Activated CD4-positive, CD25-positive, alpha-beta regulatory T cell treated with anti-CD3 and anti-CD28 coated beads, Interleukin-2, amount 50 U/mL, for 72 hours (primary cell): ENCODE results near the gene SH3PXD2A.
"Not testable (repeated sequence)": the region's sequence is repeated elsewhere in the genome, so short reads cannot be mapped to it uniquely, and the experiment has no call there.

Source experiments
- DNase-seq: peaks from one replicate; pipeline ENCODE4 v3.0.0; 2021

SH3PXD2A gene

DNA sequence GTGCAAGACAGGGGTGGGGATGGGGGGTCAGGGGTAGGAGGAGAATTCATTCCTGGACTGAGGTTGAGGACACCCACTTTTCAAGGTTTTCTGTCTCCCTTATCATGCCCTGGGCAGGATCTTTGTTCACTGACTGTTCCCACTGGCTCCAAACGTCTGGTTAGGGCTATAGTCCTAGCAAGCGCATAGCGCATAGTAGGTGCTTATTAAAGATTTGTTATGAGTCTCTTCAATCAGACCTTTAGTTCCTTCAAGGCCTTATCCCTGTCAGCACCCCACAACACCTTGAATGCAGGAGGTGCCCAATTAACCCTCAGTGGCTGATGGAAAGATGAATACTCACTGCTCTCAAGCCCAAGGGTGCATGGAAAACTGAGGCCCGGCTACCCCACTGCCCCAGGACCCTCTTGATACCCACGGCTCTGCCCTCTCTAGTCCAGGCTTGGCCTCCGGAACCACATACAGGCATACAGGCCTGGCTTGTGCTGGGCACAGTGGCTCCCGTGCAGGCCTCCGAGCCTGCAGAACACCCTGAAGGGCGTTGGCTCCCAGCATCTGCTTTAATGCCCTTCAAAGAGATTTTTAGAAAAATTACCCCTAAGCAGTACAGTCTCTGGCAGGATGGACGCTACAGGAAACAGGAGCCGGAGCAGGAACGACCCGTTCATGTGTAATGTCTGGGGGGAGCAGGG, 177.7 kb downstream of the SH3PXD2A start:
- no peak for DNase-seq

DNA sequence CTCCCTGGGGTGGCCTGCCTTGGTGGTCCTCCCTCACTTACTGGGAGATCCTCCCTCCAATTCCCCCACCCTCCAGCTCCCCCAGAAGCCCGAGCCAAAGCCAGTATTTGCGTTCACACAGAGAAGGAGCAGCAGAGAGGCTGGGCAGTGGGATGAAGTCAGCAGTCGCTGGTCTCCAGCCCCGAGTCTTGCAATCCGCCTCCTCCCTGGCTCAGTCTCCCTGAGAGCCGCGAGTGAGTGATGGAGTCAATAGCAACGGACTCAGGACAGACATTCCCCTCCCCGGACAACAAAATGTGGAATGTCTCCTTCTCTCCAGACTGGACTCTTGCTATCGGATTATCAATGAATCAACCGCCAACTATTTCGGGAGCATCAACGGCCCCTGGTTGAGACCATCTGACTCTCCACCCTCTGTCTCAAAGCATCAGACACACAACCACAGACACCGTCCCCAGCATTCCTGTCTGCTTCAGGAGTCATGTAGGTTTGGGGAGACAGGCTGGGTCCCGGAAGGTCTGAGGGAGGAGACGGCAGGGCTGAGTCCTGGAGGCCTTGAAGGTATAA, 178.4 kb downstream of the SH3PXD2A start:
- DNase-seq, result no peak

DNA sequence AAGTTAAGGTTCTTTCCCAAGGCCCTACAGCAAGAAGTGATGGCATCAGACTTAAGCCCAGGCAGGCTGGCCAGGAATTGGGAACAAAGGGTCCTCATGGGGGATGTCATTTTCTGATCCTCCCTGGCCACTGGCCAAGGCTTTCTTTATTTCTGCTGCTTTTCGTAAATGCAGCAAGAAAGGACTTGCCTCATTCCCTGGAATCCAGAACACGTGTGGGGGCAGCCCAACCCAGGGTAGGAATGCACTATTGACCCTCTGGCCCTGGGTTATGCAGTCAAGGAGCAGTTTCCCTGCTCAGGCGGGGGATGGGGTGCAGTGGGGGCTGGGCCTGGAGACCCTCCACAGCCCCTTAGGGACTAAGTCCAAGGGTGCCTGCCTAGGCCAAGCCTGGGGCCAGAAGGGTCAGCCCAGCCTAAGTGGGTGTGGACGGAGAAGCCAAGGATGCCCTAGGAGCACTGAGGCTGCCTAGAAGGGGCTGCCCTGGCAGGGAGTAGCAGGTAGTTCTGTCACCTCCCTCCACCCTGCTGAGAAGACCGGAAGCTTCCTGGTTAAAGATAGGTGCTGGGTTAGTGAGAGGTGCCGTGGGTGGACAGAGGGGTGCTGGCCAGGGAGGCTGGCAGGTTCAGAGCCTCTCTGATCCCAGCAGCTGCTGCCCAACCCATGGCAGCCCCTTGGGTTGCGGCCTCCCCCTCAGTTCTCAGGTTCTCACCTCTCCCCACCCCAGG, 179.2 kb downstream of the SH3PXD2A start:
- DNase-seq, result no peak

DNA sequence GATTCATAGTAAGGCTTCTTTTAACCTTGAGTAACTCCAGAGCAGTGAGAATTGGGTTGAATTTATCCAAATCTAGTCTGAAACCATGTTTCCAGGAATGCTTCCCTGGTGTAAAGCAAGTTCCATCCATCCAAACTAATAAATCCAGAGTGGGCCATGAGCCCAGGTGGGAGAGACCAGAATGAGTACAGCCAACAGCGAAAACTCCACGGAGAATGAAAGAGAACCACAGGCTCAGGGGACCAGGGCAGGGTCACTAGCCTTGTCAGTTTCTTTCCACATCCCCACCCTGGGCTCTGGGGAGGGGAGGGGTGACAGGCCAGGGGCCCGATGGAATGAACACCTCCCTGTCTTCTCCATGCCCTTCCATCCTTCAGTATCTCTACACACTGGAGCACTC, 181.8 kb downstream of the SH3PXD2A start:
- no peak for DNase-seq

DNA sequence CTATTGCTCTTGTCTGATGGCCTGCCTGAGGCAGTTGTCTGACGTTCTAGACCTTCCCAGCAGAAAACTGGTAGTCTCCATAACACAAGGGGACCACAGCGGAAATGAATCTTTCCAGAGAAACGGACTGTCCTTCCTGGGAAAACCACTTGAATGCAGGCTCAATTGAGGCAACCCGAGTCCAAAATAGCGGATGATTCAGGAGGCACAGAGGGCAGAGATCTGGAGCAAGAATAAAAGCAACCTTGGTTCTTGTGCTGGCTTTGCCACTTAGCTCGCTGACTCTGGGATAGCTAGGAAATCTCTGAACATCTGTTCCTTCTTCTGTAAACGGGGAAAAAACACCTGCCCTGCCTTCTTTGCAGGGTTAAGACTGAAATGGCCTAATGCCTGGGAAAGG, 183.0 kb downstream of the SH3PXD2A start:
- DNase-seq, result no peak

DNA sequence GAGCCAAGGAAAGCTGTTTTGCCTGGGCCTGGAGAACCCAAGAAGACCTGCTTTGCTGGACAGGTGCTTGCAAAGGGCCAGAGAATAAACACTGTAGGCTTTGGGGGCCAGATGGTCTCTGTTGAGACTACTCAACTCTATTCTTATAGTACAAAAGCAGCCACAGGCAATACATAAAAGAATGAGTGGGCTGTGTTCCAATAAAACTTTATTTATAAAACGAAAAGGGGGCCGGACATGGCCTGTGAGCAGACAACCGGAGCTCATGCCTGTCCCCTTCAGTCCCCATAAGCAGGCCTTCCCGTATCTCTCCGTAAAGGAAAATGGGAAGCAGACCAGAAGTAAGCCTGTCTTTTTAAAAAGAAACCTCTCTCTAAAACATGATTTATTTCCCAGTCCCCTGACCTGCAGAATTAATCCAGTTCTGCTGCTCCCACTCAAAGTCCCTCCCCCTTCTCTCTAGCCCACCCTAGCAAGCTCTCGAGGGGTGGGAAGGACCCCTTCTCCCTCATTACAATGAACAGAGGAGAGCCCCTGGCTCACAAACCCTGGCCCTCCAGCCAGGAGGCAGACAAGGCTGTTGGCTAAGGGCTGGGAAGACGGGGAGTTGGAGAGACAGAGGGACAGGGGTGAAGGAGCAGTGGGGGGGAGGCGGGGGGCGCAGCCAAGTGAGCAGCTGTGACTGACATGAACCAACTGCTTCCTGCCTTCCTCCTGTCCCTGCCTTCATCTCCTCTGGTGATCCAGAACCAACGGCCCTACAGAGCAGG, 184.1 kb downstream of the SH3PXD2A start:
- DNase-seq, result no peak

DNA sequence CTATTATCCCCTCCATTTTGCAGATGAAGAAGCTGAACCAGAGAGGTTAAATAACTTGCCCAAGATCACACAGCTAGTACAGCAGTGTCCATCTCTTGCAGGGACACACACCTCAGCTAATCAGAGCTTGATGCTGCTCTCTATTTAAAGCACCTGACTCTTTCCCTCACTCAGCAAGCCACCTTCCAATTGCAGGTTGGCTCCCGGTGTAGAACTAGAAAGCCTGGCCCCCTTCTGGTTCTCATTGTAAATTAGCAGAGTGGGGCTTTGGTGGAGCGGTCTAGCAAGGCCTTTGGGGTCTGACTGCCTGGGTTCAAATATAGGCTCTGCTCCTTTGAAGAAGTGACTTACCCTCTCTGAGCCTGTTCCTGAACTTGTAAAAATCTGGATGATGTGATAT, 185.4 kb downstream of the SH3PXD2A start:
- no peak for DNase-seq

DNA sequence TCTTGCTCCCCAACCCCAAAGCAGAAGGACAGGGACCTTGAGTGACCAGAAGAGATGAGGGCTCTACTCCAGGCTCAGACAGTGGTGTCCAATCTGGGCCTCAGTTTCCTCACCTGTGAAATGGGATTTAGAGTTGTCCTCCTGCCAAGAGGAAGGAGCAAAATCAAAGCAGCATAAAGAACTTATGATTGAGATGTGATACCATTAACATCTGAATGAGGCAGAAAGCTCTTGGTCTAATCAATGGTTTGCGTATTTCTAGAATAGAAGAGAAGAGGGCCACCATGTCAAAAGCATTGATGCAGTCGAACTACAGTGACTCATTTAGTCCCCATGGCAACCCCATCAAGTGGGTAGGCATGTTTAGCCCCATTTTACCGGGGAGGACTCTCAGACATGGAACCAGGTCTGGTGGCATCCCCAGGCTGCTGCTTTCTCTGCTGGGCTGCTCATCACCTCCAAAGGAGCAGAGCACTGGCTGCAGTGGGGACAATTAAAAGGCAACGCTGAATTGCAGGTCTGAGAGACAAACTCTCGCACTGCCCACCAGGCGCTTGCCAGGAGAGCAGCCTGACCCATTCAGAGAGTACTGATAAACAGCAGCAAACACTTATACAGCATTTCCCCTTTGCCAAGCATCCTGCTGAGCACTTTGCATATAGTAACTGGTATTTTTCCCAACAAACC, 186.0 kb downstream of the SH3PXD2A start:
- no peak for DNase-seq

DNA sequence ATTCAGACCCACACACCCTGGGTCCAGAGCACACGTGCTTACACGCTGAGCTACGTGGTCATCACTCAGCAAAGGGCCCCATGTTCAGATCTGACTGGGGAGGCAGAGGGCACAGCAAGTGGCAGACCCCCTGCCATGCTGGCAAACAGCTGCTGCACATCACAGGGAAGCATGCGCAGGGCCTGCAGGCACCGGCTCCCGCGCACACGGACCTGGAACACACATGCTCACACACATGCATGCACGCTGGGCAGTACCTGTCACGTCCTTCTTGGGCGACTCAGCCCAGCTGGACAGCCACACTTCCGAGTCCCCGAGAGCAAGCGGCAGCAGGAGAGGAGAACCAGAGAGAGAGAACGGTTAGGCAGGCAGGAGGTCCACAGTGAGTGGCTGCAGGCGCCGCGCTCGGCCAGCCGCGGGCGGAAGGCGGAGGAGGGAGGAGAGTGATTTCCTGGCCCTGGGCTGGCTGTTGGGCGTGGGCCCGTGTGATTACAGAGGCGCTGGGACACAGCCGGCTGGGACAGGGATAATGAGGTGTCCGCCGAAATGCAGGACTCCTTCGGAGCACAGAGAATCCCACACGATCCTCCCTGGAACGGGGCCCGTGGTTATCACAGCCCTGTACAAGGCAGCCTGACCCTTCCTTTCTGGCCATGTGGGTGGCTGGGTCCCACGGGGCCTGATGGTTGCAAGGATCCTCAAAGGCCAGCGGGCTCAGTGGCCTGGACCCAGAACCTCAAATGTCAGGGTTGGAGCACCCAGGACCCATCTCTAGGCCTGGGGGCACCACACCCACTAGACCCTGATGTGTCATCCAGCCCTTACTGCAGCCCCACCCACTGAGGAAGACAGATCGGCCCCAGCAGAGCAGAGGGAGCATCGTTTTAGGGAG, 186.8 kb downstream of the SH3PXD2A start:
- no peak for DNase-seq

DNA sequence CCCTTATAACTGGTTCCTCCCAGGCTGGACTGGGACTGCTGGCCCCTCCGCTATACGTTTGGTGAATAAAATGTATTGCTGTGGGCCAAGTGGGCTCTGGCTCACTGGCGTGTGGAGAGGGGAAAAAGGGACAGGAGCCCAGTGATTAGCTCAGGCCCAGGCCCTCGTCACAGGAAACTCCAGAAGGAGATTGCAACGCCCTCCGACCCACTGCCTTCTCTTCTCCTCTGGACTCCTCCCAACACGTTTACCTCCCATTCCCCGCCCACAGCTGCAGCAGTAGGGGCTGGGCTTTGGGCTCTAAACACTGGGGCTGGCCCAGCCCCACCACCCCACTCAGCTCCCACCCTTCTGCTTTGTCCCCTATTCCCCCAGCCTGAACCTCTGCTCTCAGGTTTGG, 188.0 kb downstream of the SH3PXD2A start:
- DNase-seq, result no peak

DNA sequence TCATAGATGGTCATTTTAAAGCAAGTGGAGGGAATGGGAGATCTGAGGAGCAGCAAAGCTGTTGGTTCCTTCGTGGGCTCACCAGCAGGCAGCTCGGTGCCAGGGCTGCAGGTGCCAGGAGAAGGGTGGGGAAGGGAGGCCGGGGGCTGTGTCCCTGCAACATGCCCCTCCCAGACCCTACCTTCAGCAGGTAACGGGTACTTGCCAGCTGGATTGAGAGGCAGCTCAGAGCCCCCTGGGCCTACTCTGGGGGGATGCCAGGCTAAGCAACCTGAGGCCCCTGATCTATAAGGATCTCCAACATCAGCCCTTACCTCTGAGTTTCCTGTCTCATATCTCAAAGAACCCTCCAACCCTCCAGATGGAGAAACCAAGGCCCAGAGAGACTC, 188.6 kb downstream of the SH3PXD2A start:
- no peak for DNase-seq

DNA sequence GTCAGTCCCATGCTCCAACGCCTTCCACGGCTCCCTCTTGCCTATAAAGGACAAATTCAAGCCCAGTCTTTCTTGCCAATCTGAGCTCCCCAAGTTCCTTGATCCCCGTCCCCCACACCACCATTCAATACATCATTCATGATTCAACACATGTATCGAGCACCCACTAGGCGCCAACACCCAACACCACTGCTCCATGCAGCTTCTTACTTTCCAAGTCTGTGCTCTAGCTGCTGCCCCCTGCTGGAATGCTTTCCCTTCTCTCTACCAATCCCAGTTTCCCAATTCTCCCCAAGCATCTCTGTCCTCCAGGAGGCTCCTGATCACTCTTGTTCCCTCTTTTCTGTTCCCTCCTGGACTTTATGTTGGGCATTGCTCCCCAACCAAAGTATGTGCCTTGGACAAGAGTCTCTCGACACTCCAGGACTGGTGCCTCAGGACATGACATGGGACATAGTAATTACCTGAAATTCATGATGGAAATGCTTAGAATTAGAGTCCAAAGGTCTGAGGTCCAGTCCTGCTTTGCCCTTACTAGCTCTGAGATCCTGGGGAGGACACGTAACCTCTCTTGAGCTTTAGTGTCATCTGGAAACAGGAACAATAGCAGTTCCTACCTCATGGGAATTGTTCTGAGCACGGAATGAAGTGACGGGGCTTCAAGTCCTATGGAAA, 189.2 kb downstream of the SH3PXD2A start:
- DNase-seq, result no peak

DNA sequence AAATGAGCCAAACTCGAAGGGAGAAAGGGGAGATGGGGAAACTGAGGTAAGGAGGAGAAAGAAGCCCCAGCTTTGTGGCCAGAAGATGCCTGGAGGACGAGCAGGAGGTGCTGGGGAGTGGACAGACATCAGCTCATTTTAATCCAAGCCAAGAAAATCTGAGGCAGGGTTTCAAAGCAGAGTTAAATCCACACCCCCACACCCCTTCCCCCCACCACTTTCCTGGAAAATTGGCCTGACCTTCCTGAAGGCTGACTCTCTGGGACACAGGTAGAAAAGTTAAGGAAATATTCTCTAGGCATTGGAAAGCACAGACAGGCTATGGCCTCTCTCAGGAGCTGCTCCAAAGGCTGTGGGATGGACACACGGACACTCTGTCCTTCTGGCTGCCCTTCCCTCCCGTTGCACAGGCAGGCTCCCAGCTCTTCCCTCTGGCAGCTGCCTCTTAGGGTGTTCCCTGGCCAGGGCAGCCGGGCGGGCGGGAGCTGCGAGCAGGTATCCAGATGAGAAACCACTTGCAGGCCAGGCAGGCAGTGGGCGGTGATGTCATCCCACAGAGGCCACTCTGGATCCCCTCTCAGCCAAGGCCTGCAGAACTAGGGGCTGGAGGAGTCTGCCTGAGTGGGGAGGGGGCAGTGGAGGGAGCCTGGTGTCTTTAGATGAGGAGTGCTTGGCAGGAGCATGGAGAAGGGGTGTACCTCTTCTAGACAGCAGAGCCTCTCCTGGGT, 190.1 kb downstream of the SH3PXD2A start:
- DNase-seq, result no peak

DNA sequence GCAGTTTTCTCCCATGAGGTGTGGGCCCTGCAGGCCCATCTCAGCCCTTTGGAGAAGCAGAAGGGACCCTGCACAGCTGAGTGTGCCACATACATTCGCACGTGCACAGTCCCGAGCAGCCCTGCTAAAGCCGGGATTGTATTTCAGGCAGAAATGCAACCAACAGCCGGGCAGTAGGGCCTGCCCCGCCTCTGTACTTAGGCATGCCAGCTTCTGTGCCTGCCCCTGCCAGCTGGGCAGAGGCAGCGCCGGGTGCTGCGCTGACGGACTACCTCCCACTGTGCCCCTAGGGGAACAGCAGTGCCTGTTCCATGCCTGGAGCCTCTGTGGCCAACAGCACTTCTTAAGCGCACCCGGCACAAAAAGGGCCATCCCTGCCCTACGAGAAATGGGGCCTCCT, 191.6 kb downstream of the SH3PXD2A start:
- DNase-seq, result no peak

DNA sequence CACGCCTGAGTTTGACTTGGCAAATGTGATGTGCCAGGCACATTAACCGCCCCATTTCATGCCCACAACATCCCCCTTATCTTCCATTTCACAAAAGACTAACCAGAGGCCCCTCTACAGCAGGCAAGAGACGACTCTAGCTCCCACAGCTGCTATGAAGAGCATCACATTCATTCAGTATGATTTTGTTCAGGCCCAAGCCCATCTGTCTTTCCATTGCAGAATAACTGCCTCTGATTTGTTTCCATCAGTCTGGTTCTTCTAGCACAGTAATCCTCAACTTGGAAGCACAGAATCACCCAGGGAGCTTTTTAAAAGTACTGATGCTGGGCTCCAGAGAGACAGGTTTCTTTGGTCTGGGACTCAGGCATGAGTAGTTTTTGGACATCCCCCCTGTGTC, 192.1 kb downstream of the SH3PXD2A start:
- DNase-seq, result no peak

DNA sequence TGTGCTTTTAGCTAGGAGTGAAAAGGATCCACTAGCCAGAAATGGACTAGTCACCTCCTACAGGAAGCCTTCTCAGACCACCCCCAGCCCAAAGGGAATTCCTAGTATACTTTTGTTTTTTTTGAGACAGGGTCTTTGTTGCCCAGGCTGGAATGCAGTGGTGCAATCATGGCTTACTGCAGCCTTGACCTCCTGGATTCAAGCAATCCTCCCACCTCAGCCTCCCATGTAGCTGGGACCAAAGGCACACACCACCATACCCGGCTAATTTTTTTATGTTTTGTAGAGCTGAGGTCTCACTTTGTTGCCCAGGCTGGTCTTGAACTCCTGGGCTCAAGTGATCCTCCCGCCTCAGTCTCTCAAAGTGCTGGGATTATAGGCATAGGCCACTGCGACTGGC, 192.7 kb downstream of the SH3PXD2A start:
- DNase-seq, result not testable (repeated sequence)

DNA sequence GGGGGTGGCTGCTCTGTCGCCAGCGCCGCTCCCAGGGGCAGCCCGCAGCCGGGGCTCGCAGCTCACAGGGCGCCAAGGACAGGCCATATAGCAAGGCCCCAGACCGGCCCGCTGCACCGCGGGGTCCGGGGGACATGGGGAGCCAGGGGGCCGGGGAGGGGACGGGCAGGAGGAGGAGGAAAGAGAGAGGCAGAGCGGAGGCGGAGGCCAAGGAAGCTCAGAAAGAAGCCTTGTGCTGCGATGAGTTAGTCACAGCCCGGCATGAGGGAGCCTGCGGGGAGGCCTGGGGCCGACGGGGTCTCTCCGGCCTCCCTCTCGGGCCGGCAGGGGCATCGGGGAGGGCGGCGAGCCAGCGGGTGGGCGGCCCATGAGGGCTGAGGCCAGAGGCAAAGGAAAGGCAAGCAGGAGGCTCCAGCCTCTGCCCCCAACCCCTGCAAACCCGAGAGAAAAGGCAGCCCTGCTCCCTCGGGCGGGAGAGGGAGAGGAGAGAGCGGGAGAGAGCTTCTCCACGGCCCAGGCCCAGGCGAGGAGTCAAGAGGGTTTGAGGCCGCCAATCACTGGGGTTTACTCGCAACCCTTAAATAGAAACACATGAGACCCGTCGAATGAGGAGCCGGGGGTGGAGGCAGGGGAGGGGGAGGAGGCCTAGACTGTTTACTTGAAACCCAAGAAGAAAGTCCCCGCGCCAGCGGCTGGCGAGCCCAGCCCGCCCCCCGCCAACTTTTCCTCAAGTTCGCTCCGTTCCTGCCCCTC, 194.0 kb downstream of the SH3PXD2A start:
- no peak for DNase-seq

DNA sequence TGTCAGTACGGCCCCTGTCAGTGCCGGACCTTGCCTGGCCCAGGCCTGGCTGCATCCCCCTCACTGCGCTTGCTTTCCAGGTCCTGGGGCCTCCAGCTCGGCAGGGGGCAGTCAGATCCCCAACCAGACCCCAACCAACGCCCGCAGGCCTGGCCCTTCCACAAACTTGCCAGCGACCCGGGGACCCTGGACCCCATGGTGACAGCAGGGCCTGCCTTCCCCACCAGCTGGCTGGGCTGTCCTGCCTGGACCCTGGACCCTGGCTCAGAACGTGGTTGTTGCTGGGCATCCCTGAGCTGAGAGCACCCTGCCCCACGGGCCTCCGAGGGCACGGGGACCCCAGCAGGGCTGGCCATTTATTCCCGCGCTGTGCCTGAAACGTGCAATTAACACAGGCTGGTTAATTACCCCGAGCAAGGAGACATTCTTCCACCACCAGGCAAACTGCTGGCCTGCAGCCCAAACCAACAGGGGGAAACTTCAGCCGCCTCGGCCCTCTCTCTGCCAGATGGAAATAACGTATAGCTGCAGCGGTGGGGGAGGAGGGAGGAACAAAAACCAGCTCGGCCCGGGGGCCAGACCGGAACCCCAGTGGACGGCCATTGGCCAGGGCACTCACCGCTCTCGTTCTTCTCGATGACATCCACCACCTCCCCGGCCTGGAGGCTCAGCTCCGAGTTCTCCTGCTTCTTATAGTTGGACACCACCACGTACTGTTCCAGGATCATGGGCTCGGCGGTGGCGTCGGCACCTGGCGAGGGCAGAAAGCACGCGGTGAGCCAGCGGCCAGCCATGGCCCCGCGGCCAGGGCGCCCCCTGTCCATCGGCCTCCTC, 194.8 kb downstream of the SH3PXD2A start:
- DNase-seq, result no peak
